SK-N-SH (cell line): Measurements from ENCODE around the gene ADNP2.

ENCODE experiments used
- EZH2phosphoT487 ChIP-seq: fragments of 200-600 bp; sonication (generic); IDR thresholded peaks from 2 replicates; pipeline ENCODE4 v1.6.1; 2017; ENCODE audit warnings: low read depth, mixed run types, mild to moderate bottlenecking, antibody characterized with exemption, moderate library complexity, borderline replicate concordance
- TF ChIP-seq, protein P1 (sequence below): IDR thresholded peaks from 2 replicates; pipeline ENCODE4 v1.4.0; 2012; ENCODE audit warnings: low read depth

- TF ChIP-seq, protein P1, sequence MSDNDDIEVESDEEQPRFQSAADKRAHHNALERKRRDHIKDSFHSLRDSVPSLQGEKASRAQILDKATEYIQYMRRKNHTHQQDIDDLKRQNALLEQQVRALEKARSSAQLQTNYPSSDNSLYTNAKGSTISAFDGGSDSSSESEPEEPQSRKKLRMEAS, result no peak
- no peak for TF ChIP-seq EZH2phosphoT487
Observed at GRCh38 chr18:80119111-80119510, 10.0 kb downstream of the ADNP2 start.
